ENCODE data around the gene USO1. TPM values are rescaled to one million over a fixed set of nuclear protein-coding genes. Genes with fewer than 3 reads are reported as not detected.

Gene USO1
- total RNA-seq (ENCODE audit: low replicate concordance): 55.4 and 63.7 TPM in 2 replicates
- long read RNA-seq, full-length matches to known transcripts: 1 of 102 reads
- long read RNA-seq, partial matches to known transcripts: 87 of 102 reads
- long read RNA-seq, other reads (novel, unspliced or antisense): 14 of 102 reads

DNA sequence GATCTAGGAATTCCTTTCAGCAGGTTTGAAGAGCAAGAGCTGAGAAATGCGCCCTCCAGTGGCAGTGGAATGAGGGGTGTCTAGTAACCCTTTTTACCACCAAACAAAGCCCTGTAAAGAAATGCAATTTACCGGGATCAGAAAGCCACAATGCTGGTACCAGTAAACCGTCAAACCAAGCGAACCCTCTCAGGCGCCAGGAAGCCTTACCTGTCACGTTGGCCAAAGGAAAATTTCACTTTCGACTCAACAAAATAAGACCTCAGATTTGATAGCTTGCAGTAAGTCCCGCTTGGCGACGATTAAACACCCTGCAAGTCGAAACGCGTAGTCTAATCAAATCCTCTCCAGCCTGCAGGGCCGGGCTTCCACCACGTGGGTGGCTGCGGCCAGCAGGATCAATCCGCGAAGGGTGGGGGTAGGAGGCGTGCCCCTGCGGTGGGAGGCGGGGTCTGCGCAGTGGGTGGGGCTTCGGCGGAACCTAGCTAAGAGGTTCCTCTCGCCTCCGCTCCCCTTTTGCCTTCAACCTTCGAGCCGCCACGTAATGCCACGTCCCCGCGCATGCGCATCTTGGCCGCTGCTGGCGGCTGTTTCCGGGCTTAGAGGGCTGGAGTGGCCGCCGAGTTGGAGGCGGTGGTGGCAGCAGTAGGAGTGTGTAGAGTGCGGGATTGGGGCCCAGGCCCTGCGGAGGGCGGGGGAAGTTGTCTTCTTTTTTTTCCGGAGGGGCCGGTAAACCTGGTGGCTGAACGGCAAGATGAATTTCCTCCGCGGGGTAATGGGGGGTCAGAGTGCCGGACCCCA lies at the start of gene USO1:
Gene USO1 (plus strand): TSS at position 512 of the 801 bp plus-strand sequence. CDS start 243 bp downstream, at position 755.
- Mint-ChIP-seq H3K4me1 (ENCODE audit: unreplicated experiment) (peaks cover 39% of the 10 kb centered on the region), H3K27me3 (no peaks in the 10 kb centered on the region), H3K9me3 (no peaks in the 10 kb centered on the region), H3K36me3 (peaks cover 4% of the 10 kb centered on the region), H3K27ac (peak within 1 kb of the TSS; percentile 100), H3K4me3 (peak within 1 kb of the TSS; percentile 100)
- peak; percentile 92 for TF ChIP-seq CTCF (conservative IDR thresholded peaks at IDR 0.05)
- DNase-seq (ENCODE audit: extremely low spot score, unreplicated experiment): peak; percentile 99

DNA sequence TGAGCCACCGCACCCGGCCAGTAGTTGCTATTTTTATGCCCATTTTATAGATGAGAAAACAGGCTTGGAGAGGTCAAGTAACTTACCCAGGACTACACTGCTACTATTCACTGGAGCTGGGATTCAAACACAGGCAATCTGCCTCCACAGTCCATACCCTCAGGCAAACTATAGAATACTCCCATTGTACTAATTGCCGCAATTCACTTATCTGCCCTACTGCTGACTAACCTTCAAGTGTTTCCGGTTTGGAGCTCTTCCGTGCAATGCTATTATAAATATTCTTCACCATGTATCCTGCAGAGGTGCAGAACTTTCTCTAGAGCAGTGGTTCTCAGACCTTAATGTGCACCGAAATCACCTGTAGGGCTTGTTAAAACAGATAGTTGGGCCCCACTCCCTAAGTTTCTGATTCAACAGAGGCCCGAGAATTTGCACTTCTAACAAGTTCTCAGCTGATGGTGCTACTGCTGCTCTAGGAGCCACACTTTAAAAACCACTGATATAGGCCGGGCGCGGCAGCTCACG lies 49.3 kb upstream of the USO1 start:
- no peaks in the 10 kb centered on the region for H3K36me3 Mint-ChIP-seq
- H3K4me3 Mint-ChIP-seq: peak overlapping the region; percentile 2
- H3K27ac Mint-ChIP-seq: peak overlapping the region; percentile 48
- no peak for DNase-seq (ENCODE audit: extremely low spot score, unreplicated experiment)
- H3K9me3 Mint-ChIP-seq: no peaks in the 10 kb centered on the region
- TF ChIP-seq CTCF (conservative IDR thresholded peaks at IDR 0.05): no peak
- peaks cover 26% of the 10 kb centered on the region for H3K4me1 Mint-ChIP-seq (ENCODE audit: unreplicated experiment)
- no peaks in the 10 kb centered on the region for H3K27me3 Mint-ChIP-seq

GRCh38 chr4:75678473-75678872 lies 45.9 kb upstream of the USO1 start:
- peaks cover 10% of the 10 kb centered on the region for H3K4me1 Mint-ChIP-seq (ENCODE audit: unreplicated experiment)
- no peak for TF ChIP-seq CTCF (conservative IDR thresholded peaks at IDR 0.05)
- no peak for DNase-seq (ENCODE audit: extremely low spot score, unreplicated experiment)
- no peaks in the 10 kb centered on the region for H3K9me3 Mint-ChIP-seq
- H3K36me3 Mint-ChIP-seq: no peaks in the 10 kb centered on the region
- H3K4me3 Mint-ChIP-seq: no peak overlapping the region
- H3K27me3 Mint-ChIP-seq: no peaks in the 10 kb centered on the region
- H3K27ac Mint-ChIP-seq: no peak overlapping the region

DNA sequence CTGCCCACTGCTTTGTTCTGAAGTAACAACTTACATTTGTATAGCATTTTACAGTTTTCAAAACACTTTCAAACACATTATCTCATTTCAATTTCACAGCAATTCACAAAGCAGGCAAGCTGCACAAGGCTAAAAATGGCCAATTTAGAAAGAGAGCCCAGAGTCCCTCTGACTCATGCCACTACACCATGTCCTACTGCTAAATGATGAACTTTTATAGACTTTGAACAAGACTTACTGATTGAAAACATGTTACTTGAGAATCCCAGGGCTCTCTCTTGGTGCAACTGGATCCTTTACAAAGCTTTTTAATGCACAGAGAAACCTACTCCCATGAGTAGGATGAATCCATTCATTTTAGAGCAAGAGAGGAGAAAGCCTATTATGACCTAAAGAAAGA lies 45.4 kb upstream of the USO1 start:
- DNase-seq (ENCODE audit: extremely low spot score, unreplicated experiment): no peak
- Mint-ChIP-seq H3K36me3 (no peaks in the 10 kb centered on the region), H3K27me3 (no peaks in the 10 kb centered on the region), H3K4me1 (ENCODE audit: unreplicated experiment) (peaks cover 7% of the 10 kb centered on the region), H3K9me3 (no peaks in the 10 kb centered on the region), H3K4me3 (no peak overlapping the region), H3K27ac (no peak overlapping the region)
- no peak for TF ChIP-seq CTCF (conservative IDR thresholded peaks at IDR 0.05)

- no peak overlapping the region for H3K27ac Mint-ChIP-seq
- no peak overlapping the region for H3K4me3 Mint-ChIP-seq
- no peaks in the 10 kb centered on the region for H3K27me3 Mint-ChIP-seq
Observed at GRCh38 chr4:75679876-75680575, 44.4 kb upstream of the USO1 start.

More at GRCh38 chr4:75679876-75680575, 44.4 kb upstream of the USO1 start:
- Mint-ChIP-seq H3K4me1 (ENCODE audit: unreplicated experiment) (peaks cover 4% of the 10 kb centered on the region), H3K9me3 (no peaks in the 10 kb centered on the region), H3K36me3 (no peaks in the 10 kb centered on the region)
- TF ChIP-seq CTCF (conservative IDR thresholded peaks at IDR 0.05): no peak
- DNase-seq (ENCODE audit: extremely low spot score, unreplicated experiment): no peak

Data from type B pancreatic cell (in vitro differentiated cells).